ENCODE measurements around the gene PITPNC1. TPM values are rescaled to one million over a fixed set of nuclear protein-coding genes. Genes with fewer than 3 reads are reported as not detected.

PITPNC1 gene
- total RNA-seq, 4 donors from 2014 or later, result 2.3 to 8.6 (median 4.3) TPM

DNA sequence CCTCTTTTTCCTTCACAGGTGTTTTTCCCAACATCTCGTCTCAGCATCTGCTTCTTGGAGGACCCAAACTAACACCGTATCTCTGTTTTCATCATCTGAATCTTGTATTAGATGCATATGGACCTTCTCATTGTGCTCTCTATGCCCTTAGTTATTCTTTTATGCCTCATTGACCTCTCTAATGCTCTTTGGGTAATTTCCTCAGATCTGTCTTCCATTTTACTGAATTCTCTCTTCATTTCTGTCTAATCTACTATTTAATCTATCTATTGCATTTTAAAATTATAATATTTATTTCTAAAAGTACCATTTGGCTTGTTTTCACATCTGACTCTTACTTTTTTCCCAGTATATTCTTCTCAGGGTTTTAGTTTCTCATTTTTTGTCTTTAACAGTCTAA is 81.1 kb downstream of the PITPNC1 start:
- ATAC-seq, result no peak
- intact Hi-C loops (cut with DNase I; ENCODE audit: low total_unique reads), result no loop called here

DNA sequence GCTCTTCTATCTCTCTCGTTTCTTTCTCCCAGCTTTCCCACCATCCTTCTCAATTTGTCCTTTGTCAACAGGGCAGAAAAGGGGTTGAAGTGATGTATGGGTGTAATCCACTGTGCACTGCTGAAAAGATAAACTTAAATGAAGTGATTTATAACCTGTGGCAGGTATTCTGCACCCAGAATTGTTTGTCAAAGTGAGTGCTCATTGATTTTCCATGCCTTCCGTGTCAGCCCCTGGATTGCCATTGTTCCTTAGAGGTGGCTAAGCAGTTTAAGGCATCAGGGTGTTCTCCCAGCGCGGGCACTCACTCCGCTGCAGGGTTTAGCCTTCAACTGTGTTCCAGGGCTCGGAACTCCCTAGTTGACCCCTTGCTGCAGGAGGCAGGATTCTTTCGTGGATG is 82.9 kb downstream of the PITPNC1 start:
- no peaks in the 10 kb centered on the region for H3K4me1 ChIP-seq
- no peak overlapping the region for H3K4me3 ChIP-seq
- H3K27me3 ChIP-seq, result no peaks in the 10 kb centered on the region
- no peak overlapping the region for H3K27ac ChIP-seq
- in situ Hi-C loops (cut with MboI; ENCODE audit: low sequenced_read_pairs in 4 of 4) (no loop called here), intact Hi-C loops (cut with DNase I; ENCODE audit: low total_unique reads) (no loop called here)
- DNase-seq (no peak), ATAC-seq (no peak)
- TF ChIP-seq POLR2A (IDR thresholded peaks at IDR 0.05) (no peak), CTCF (IDR thresholded peaks at IDR 0.05 in 4 of 5, conservative IDR thresholded peaks at IDR 0.05 in 1 of 5) (no peak)
- H3K9me3 ChIP-seq, result no peaks in the 10 kb centered on the region
- H3K36me3 ChIP-seq, result no peaks in the 10 kb centered on the region

More for the DNA sequence above, 81.1 kb downstream of the PITPNC1 start:
- Histone ChIP-seq H3K4me1 (no peaks in the 10 kb centered on the region), H3K9me3 (no peaks in the 10 kb centered on the region), H3K27me3 (no peaks in the 10 kb centered on the region), H3K27ac (no peak overlapping the region), H3K4me3 (no peak overlapping the region), H3K36me3 (no peaks in the 10 kb centered on the region)
- in situ Hi-C loops (cut with MboI; ENCODE audit: low sequenced_read_pairs in 4 of 4), result no loop called here
- no peak for DNase-seq
- TF ChIP-seq POLR2A (IDR thresholded peaks at IDR 0.05) (no peak), CTCF (IDR thresholded peaks at IDR 0.05 in 4 of 5, conservative IDR thresholded peaks at IDR 0.05 in 1 of 5) (no peak)

DNA sequence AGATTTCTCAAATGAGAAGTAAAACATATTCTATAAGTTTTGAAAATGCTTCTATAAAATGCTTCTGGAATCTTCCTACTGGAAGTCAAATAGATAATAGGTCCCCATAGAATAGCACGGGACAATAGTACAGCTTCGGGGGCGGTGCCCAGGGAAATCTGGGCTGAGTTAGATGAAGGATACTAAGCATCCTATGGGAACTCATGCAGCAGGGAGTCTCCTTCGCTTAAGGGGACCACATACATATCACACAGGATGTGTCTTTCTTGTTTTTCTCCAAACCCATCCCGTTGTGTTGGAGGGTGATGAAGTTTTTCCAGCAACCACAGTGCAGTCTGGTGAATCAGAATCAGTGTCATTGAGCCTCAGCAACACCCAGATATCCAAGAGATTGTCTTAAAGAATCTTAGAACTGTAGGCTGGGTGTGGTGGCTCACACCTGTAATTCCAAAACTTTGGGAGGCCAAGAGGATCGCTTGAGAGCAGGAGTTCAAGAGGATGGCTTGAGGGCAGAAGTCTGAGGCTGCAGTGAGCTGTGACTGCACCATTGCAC is 84.2 kb downstream of the PITPNC1 start:
- DNase-seq (no peak), ATAC-seq (no peak)
- Histone ChIP-seq H3K9me3 (no peaks in the 10 kb centered on the region), H3K27me3 (no peaks in the 10 kb centered on the region), H3K4me1 (no peaks in the 10 kb centered on the region), H3K4me3 (no peak overlapping the region), H3K36me3 (no peaks in the 10 kb centered on the region), H3K27ac (no peak overlapping the region)
- TF ChIP-seq CTCF (IDR thresholded peaks at IDR 0.05 in 4 of 5, conservative IDR thresholded peaks at IDR 0.05 in 1 of 5), result no peak
- TF ChIP-seq POLR2A (IDR thresholded peaks at IDR 0.05), result no peak
- in situ Hi-C loops (cut with MboI; ENCODE audit: low sequenced_read_pairs in 4 of 4) (no loop called here), intact Hi-C loops (cut with DNase I; ENCODE audit: low total_unique reads) (no loop called here)

DNA sequence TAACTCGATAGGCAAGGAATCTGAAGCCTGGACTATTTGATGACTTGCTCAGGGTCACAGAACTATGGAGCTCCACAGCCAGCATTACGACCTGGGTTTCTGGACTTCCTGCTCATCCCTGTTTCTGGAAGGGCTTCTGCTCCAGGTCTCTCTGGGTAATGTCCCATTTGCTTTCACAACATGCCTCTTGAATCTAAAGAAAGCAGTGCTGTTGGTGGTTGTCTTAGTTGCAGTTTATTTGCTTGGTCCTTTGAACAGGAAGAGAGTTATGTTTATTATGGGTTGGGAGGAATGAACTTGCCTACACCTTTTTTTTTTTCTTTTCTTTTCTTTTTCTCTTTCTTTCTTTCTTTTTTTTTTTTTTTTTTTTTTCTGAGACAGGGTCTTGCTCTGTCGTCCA is 84.8 kb downstream of the PITPNC1 start:
- H3K4me3 ChIP-seq, result no peak overlapping the region
- no peak for DNase-seq
- H3K9me3 ChIP-seq, result no peaks in the 10 kb centered on the region
- H3K27ac ChIP-seq, result no peak overlapping the region
- no peak for ATAC-seq
- H3K36me3 ChIP-seq, result no peaks in the 10 kb centered on the region
- no peak for TF ChIP-seq POLR2A (IDR thresholded peaks at IDR 0.05)
- no peak for TF ChIP-seq CTCF (IDR thresholded peaks at IDR 0.05 in 4 of 5, conservative IDR thresholded peaks at IDR 0.05 in 1 of 5)
- H3K27me3 ChIP-seq, result no peaks in the 10 kb centered on the region
- H3K4me1 ChIP-seq, result no peaks in the 10 kb centered on the region
- in situ Hi-C loops (cut with MboI; ENCODE audit: low sequenced_read_pairs in 4 of 4) (no loop called here), intact Hi-C loops (cut with DNase I; ENCODE audit: low total_unique reads) (no loop called here)

DNA sequence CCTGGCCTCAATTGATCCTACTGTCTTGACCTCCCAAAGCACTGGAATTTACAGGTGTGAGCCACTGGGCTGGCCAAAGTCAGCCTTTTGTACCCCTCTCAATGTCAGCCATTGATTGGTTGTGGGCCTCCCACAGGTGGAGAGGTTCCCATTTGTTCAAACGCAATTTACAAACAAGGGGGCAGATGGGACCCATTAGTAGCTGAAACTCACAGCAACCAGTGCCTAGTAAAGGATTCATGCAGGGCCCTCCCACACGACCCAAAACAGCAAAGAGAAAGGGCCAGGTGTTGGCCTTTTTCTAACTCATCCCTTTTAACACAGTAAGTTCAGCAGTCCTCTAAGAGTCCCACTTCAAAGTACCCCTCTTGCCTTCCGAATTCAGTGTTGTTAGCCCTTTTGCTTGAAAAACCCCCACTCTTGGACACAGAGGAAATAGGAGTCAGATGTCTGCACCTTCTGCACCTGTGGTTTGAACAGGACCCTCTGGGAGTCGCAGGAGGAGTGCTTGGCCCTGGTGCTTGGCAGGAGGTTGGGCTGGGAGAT is 89.2 kb downstream of the PITPNC1 start:
- H3K9me3 ChIP-seq, result no peaks in the 10 kb centered on the region
- TF ChIP-seq CTCF (IDR thresholded peaks at IDR 0.05 in 4 of 5, conservative IDR thresholded peaks at IDR 0.05 in 1 of 5) (no peak), POLR2A (IDR thresholded peaks at IDR 0.05) (no peak)
- in situ Hi-C loops (cut with MboI; ENCODE audit: low sequenced_read_pairs in 4 of 4), result loop anchor here in 1 of 4 donors (5.0 kb wide), 1 partner anchor 94 kb away; no protein-coding TSS in a partner anchor
- no peak overlapping the region for H3K4me3 ChIP-seq
- H3K36me3 ChIP-seq, result no peaks in the 10 kb centered on the region
- no peaks in the 10 kb centered on the region for H3K27me3 ChIP-seq
- intact Hi-C loops (cut with DNase I; ENCODE audit: low total_unique reads), result no loop called here
- no peak for DNase-seq
- ATAC-seq, result no peak
- no peaks in the 10 kb centered on the region for H3K4me1 ChIP-seq
- H3K27ac ChIP-seq, result no peak overlapping the region

Measured in gastrocnemius medialis (tissue), 4 donors.